Measurements from ENCODE around the gene CNOT6.

Gene CNOT6

DNA sequence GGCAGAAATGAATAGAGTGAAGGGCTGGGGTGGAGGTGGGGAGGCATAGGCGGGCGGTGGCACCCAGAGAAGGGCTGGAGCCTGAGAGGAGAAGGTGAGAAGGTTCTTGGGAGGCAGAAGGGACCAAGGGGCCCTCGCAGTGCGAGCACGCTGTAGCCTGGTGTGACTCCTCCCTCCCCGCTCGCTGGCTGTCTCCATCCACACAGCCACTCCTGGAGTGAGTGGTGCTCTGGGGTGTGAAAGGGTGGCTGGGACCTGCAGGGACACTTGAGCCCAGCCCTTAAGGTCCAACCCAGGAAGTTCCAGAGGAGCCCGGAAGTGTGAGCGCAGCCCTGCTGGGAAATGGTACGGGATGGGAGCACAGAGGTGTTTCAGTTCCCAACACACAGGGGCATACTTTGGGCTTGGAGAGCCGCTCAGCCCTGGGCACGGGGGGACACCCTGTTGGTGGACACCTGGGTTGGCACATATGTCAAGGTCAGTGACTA, 106.4 kb downstream of the CNOT6 start:
- TF ChIP-seq, protein P1, sequence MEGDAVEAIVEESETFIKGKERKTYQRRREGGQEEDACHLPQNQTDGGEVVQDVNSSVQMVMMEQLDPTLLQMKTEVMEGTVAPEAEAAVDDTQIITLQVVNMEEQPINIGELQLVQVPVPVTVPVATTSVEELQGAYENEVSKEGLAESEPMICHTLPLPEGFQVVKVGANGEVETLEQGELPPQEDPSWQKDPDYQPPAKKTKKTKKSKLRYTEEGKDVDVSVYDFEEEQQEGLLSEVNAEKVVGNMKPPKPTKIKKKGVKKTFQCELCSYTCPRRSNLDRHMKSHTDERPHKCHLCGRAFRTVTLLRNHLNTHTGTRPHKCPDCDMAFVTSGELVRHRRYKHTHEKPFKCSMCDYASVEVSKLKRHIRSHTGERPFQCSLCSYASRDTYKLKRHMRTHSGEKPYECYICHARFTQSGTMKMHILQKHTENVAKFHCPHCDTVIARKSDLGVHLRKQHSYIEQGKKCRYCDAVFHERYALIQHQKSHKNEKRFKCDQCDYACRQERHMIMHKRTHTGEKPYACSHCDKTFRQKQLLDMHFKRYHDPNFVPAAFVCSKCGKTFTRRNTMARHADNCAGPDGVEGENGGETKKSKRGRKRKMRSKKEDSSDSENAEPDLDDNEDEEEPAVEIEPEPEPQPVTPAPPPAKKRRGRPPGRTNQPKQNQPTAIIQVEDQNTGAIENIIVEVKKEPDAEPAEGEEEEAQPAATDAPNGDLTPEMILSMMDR (IDR thresholded peaks at IDR 0.05; ENCODE audit: low read length) = no peak
- TF ChIP-seq EZH2 (IDR thresholded peaks at IDR 0.05; ENCODE audit: borderline replicate concordance, low read length) = no peak
- Histone ChIP-seq H3F3A (ENCODE audit: insufficient read depth, low read length) (no peaks in the 10 kb centered on the region), H4K20me1 (ENCODE audit: insufficient read depth, low read length) (no peaks in the 10 kb centered on the region), H3K9ac (ENCODE audit: low read length) (no peak overlapping the region), H3K9me3 (ENCODE audit: low read length) (no peaks in the 10 kb centered on the region), H3K9me2 (ENCODE audit: low read depth, low read length) (no peaks in the 10 kb centered on the region), H2AFZ (ENCODE audit: low read length) (no peak overlapping the region), H3K4me1 (ENCODE audit: insufficient read depth, low read length, severe bottlenecking) (no peaks in the 10 kb centered on the region), H3K36me3 (ENCODE audit: insufficient read depth, low read length) (no peaks in the 10 kb centered on the region), H3K27me3 (ENCODE audit: insufficient read depth, low read length) (no peaks in the 10 kb centered on the region), H3K79me2 (ENCODE audit: insufficient read depth, low read length) (no peaks in the 10 kb centered on the region), H3K4me2 (ENCODE audit: low read length) (no peak overlapping the region), H3K4me3 (ENCODE audit: low read depth, low read length, poor library complexity, severe bottlenecking) (no peak overlapping the region), H3K27ac (ENCODE audit: low read depth, low read length, poor library complexity, severe bottlenecking) (no peak overlapping the region)

DNA sequence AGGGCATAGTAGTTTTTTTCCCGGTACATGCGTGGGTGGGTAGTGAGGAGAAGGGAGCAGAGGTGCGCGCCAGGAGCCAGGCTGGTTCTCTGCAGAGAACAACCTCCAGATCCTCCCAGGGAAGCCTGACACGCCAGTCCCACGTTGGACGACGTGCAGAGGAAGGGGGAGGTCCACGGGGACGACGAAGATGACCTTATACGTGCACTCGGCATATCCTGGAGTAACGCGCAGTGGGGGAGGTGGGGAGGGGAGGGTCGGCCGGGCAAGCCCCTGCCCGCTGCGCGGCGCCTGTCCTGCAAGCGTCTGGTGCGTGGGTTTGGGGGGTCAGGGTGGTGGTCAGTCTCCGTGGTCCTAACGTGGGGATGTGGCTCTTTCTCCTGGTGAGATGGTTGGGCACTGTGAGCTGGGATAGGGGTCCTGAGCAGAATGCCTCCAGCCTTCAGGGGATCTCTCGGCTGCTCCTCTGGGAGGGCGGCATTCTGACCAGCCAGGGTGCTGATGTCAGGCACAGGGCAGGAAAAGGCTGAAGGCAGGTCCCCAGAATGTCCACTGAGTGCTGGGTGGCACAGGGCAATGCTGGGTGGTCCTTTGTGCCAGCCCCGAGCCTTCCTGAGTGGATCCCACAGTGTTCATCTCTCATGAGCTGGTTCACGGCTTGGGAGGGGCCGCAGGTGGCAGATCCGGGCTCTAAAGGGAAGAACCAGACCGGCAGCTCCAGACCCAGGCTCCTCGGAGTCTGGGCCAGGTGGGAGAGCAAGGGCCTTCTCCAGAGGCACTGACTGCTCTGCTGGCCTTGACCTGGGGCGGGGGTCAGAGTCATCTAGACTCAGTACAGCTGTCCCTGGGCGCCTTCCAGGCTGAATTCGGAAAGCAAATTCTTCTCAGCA, 107.7 kb downstream of the CNOT6 start:
- Histone ChIP-seq H3K27me3 (ENCODE audit: insufficient read depth, low read length) (no peaks in the 10 kb centered on the region), H3K9me3 (ENCODE audit: low read length) (no peaks in the 10 kb centered on the region)

DNA sequence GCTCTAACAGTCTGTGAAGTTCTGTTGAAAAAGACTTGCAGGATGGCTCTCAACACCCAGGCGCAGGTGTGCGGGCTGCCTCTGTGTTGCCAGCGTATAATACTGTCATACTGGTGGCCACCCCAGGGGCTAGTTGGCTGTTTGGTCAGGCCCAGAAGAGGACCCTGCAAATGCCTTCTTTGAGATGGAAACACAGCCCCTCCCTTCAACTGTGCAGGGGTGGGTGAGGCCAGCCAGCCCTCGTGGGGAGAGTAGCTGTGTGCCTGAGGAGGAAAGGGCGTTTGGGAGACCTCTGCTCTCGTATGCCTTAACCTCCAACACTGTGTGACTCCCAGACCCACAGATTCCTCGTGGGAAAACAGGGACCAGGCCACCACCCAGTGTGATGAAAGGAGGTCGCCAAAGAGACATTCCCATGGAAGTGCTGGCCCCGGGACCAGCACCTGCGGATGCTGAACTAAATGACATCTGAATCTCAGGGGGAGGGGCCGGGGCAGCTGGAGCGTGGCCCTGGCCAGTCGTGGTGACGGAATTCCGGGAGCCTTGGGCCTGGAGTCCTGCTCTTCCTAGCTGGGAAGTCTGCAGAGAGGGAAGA, 108.4 kb downstream of the CNOT6 start:
- H3K9ac ChIP-seq (ENCODE audit: low read length) = no peak overlapping the region
- TF ChIP-seq, protein P1 (IDR thresholded peaks at IDR 0.05; ENCODE audit: low read length) = no peak
- no peaks in the 10 kb centered on the region for H3F3A ChIP-seq (ENCODE audit: insufficient read depth, low read length)
- no peaks in the 10 kb centered on the region for H3K4me1 ChIP-seq (ENCODE audit: insufficient read depth, low read length, severe bottlenecking)
- no peaks in the 10 kb centered on the region for H3K9me3 ChIP-seq (ENCODE audit: low read length)
- no peak overlapping the region for H3K4me3 ChIP-seq (ENCODE audit: low read depth, low read length, poor library complexity, severe bottlenecking)
- no peak overlapping the region for H3K4me2 ChIP-seq (ENCODE audit: low read length)
- no peak overlapping the region for H2AFZ ChIP-seq (ENCODE audit: low read length)
- H3K36me3 ChIP-seq (ENCODE audit: insufficient read depth, low read length) = no peaks in the 10 kb centered on the region
- H3K27ac ChIP-seq (ENCODE audit: low read depth, low read length, poor library complexity, severe bottlenecking) = no peak overlapping the region
- H3K79me2 ChIP-seq (ENCODE audit: insufficient read depth, low read length) = no peaks in the 10 kb centered on the region
- H3K27me3 ChIP-seq (ENCODE audit: insufficient read depth, low read length) = no peaks in the 10 kb centered on the region
- no peaks in the 10 kb centered on the region for H3K9me2 ChIP-seq (ENCODE audit: low read depth, low read length)
- H4K20me1 ChIP-seq (ENCODE audit: insufficient read depth, low read length) = no peaks in the 10 kb centered on the region

More for the DNA sequence above, 107.7 kb downstream of the CNOT6 start:
- Histone ChIP-seq H3K36me3 (ENCODE audit: insufficient read depth, low read length) (no peaks in the 10 kb centered on the region), H3K9ac (ENCODE audit: low read length) (no peak overlapping the region), H3F3A (ENCODE audit: insufficient read depth, low read length) (no peaks in the 10 kb centered on the region), H3K9me2 (ENCODE audit: low read depth, low read length) (no peaks in the 10 kb centered on the region), H4K20me1 (ENCODE audit: insufficient read depth, low read length) (no peaks in the 10 kb centered on the region), H3K27ac (ENCODE audit: low read depth, low read length, poor library complexity, severe bottlenecking) (no peak overlapping the region), H3K4me2 (ENCODE audit: low read length) (no peak overlapping the region), H2AFZ (ENCODE audit: low read length) (no peak overlapping the region), H3K4me3 (ENCODE audit: low read depth, low read length, poor library complexity, severe bottlenecking) (no peak overlapping the region), H3K79me2 (ENCODE audit: insufficient read depth, low read length) (no peaks in the 10 kb centered on the region), H3K4me1 (ENCODE audit: insufficient read depth, low read length, severe bottlenecking) (no peaks in the 10 kb centered on the region)
- TF ChIP-seq, protein P1 (IDR thresholded peaks at IDR 0.05; ENCODE audit: low read length) = no peak
- no peak for TF ChIP-seq EZH2 (IDR thresholded peaks at IDR 0.05; ENCODE audit: borderline replicate concordance, low read length)

Measured in OCI-LY1 (cell line).